Peyer's patch (tissue), 4 donors: ENCODE results near the gene TUBA3E.
"Not testable (repeated sequence)": the region's sequence is repeated elsewhere in the genome, so short reads cannot be mapped to it uniquely, and the experiment has no call there.

Source experiments
- CTCF ChIP-seq, 6 experiments: fragments of 450-650 bp in 4 of 6; fragments of 200-600 bp in 2 of 6; sonication (generic) in 1 of 6; IDR thresholded peaks; one replicate each; pipeline ENCODE4 v1.5.1; 2017 to 2019; ENCODE audit warnings: antibody characterized with exemption in 6 of 6, mild to moderate bottlenecking in 3 of 6, moderate library complexity in 1 of 6
- POLR2A ChIP-seq, 2 donors: fragments of 450-650 bp; IDR thresholded peaks; one replicate each; pipeline ENCODE4 v1.5.1; 2017; ENCODE audit warnings: antibody characterized with exemption in 2 of 2, mild to moderate bottlenecking in 2 of 2, moderate library complexity in 2 of 2

- TF ChIP-seq CTCF, POLR2A (IDR thresholded peaks at IDR 0.05): not testable (repeated sequence)
Measured at GRCh38 chr2:130162486-130162885, 35.8 kb downstream of the TUBA3E start.
